Measurements from ENCODE around the gene LEFTY1.
A peak's percentile ranks its signal among the peaks of the same experiment; 100 is the strongest.

DNA sequence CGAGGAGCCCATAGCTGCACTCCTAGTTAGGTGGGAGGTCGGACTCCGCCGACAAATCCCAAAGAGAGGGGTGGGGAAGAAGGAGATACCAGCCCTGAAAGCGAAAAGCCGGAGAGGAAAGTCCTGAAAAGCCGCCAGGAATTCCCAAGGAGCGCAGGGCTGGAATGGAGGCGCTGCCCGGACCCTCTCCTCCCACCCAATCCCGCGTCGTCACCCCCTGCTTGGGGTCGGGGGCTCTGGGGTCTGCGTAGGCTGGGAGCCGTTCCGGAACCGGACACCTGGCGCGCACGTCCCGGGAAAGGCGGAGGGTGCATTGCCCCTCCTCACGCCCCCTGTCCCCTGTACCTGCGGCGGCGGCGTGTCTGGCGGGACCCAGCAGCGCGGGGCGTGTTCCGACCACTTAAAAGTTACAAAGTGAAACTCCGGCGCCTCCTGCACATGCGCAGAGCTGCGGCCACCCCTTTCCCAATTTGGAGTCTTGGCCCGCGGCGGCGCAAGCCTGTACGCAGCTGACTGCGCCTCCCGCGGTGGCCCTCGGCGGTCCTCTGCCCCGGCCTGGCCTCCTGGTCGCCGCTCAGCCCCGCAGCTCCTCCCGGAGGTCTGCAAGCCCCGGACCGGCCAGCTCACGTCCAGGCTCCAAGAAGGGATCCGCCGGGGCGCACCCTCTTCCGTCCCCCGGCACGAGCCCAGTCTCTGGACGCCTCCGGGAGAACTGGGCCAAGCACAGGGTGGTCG is 6.8 kb downstream of the LEFTY1 start, which contains the start of gene TMEM63A:
- TF ChIP-seq, protein P1, sequence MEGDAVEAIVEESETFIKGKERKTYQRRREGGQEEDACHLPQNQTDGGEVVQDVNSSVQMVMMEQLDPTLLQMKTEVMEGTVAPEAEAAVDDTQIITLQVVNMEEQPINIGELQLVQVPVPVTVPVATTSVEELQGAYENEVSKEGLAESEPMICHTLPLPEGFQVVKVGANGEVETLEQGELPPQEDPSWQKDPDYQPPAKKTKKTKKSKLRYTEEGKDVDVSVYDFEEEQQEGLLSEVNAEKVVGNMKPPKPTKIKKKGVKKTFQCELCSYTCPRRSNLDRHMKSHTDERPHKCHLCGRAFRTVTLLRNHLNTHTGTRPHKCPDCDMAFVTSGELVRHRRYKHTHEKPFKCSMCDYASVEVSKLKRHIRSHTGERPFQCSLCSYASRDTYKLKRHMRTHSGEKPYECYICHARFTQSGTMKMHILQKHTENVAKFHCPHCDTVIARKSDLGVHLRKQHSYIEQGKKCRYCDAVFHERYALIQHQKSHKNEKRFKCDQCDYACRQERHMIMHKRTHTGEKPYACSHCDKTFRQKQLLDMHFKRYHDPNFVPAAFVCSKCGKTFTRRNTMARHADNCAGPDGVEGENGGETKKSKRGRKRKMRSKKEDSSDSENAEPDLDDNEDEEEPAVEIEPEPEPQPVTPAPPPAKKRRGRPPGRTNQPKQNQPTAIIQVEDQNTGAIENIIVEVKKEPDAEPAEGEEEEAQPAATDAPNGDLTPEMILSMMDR (IDR thresholded peaks at IDR 0.05) = peak; percentile 20 to 58 (median 58)
- TF ChIP-seq POLR2A (IDR thresholded peaks at IDR 0.05) = peak; percentile 41
